Activated B cell treated with CpG ODN at 0.5 μM for 24 hours (primary cell): ENCODE data around the gene RAB28. TPM values are rescaled to one million over a fixed set of nuclear protein-coding genes. Genes with fewer than 3 reads are reported as not detected.

Experiments
- ATAC-seq: fragments of 200-7000 bp; cut with Tn5 transposase; one replicate; pipeline ENCODE4 v1.10.0; 2021; ENCODE audit warnings: low read depth, mild to moderate bottlenecking, moderate library complexity
- CTCF ChIA-PET: fragments of 350-600 bp; sonication (Branson Sonifier 250); formaldehyde crosslinking; loops from one replicate; lab custom pipeline; 2021; ENCODE audit warnings: antibody characterized with exemption; lab: Charles Lee
- POLR2A ChIA-PET: fragments of 350-600 bp; sonication (Branson Sonifier 250); formaldehyde crosslinking; loops from one replicate; lab custom pipeline; 2021; ENCODE audit warnings: antibody characterized with exemption; lab: Charles Lee
- DNase-seq: peaks from one replicate; pipeline ENCODE4 v3.0.0; 2022
- H3K27ac Mint-ChIP-seq: one replicate; pipeline ENCODE4 v1.8.0; 2020; ENCODE audit warnings: mixed read lengths
- H3K27me3 Mint-ChIP-seq: one replicate; pipeline ENCODE4 v1.8.0; 2021; ENCODE audit warnings: mixed read lengths
- H3K36me3 Mint-ChIP-seq: one replicate; pipeline ENCODE4 v1.8.0; 2021; ENCODE audit warnings: low read depth, mixed read lengths
- H3K4me1 Mint-ChIP-seq: one replicate; pipeline ENCODE4 v1.8.0; 2021; ENCODE audit warnings: mixed read lengths
- H3K4me3 Mint-ChIP-seq: one replicate; pipeline ENCODE4 v1.8.0; 2020; ENCODE audit warnings: mild to moderate bottlenecking, mixed read lengths
- H3K9me3 Mint-ChIP-seq: one replicate; pipeline ENCODE4 v1.8.0; 2020; ENCODE audit warnings: mixed read lengths
- intact Hi-C: fragments of 100-400 bp; cut with micrococcal nuclease; formaldehyde crosslinking; loops from one replicate; pipeline ENCODE4 v1.15.1; 2024
- total RNA-seq: library from RNA; stranded (reverse); gene quantifications from 2 replicates; pipeline ENCODE4 v1.2.3, GENCODE V29; 2022
- TF ChIP-seq, protein P1 (sequence below): fragments of 200-600 bp; IDR thresholded peaks from one replicate; pipeline ENCODE4 v1.8.0; 2022; ENCODE audit warnings: antibody characterized with exemption, mild to moderate bottlenecking

RAB28 gene
- total RNA-seq, 1 donor from 2014 or later: 16.9 TPM

DNA sequence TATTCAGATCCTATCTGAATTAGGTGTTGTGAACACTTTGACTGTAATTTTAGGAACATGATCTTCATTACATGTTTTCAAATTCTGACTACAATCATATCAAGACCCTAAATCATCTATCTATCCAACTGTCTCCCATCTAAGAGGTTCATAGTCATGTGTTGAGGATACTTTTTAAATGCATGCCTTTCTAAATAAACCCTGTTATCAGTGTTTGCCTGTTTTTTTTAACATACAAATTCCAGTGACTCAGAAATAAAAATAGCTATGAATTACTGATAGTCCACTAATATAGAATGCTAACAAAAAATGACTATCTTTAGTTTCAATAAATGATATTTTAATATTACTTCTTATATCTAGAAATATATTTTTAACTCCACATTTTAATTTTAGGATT is 8.0 kb downstream of the RAB28 start:
- TF ChIP-seq, protein P1, sequence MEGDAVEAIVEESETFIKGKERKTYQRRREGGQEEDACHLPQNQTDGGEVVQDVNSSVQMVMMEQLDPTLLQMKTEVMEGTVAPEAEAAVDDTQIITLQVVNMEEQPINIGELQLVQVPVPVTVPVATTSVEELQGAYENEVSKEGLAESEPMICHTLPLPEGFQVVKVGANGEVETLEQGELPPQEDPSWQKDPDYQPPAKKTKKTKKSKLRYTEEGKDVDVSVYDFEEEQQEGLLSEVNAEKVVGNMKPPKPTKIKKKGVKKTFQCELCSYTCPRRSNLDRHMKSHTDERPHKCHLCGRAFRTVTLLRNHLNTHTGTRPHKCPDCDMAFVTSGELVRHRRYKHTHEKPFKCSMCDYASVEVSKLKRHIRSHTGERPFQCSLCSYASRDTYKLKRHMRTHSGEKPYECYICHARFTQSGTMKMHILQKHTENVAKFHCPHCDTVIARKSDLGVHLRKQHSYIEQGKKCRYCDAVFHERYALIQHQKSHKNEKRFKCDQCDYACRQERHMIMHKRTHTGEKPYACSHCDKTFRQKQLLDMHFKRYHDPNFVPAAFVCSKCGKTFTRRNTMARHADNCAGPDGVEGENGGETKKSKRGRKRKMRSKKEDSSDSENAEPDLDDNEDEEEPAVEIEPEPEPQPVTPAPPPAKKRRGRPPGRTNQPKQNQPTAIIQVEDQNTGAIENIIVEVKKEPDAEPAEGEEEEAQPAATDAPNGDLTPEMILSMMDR: no peak
- Mint-ChIP-seq H3K4me3 (no peak overlapping the region), H3K9me3 (no peaks in the 10 kb centered on the region), H3K36me3 (peaks cover 20% of the 10 kb centered on the region), H3K4me1 (no peaks in the 10 kb centered on the region), H3K27me3 (no peaks in the 10 kb centered on the region), H3K27ac (no peak overlapping the region)
- intact Hi-C loops: no loop called here
- ATAC-seq (no peak), DNase-seq (no peak)
- CTCF ChIA-PET: no interaction called here
- POLR2A ChIA-PET: no interaction called here

DNA sequence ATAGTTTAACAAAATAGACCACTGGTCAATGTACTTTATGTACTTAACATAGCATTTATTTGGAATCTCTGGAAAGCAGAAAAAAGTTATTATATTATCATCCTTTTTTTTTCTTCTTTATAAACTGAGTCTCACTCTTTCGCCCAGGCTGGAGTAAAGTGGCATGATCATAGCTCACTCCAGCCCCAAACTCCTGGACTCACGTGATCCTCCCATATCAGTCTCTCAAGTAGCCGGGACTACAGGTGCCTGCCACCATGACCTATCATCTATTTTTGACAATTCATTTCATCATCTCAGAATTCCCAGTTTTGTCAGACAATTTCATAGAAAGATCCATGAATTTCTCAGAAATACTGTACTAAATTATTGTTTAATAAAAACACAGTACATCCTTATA is 12.7 kb downstream of the RAB28 start:
- Mint-ChIP-seq H3K4me3 (no peak overlapping the region), H3K4me1 (peaks cover 4% of the 10 kb centered on the region), H3K27me3 (no peaks in the 10 kb centered on the region), H3K36me3 (peaks cover 21% of the 10 kb centered on the region), H3K9me3 (no peaks in the 10 kb centered on the region), H3K27ac (no peak overlapping the region)
- DNase-seq: no peak
- ChIA-PET CTCF (no interaction called here), POLR2A (no interaction called here)
- TF ChIP-seq, protein P1: no peak
- intact Hi-C loops: no loop called here
- no peak for ATAC-seq

DNA sequence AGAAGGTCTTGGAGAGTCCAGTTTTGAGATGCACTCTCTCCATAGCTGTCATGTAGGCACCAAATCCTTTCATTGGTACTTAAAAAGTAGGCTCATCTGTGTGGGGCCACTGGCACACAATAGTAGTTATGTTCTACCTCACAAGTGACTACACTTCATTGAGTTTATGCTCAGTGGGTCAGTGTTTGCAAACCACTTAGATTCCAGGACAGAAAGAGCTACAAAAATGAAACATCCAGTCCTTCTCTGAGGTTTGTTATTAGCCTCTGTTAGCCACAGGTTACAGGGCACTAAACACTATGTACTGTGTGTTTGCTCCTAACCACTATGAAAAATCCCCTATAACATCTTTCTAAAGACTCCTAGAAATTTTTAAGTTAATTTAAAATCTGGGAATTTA is 13.8 kb downstream of the RAB28 start:
- DNase-seq (no peak), ATAC-seq (no peak)
- TF ChIP-seq, protein P1: no peak
- no peaks in the 10 kb centered on the region for H3K9me3 Mint-ChIP-seq
- CTCF ChIA-PET: no interaction called here
- H3K27me3 Mint-ChIP-seq: no peaks in the 10 kb centered on the region
- POLR2A ChIA-PET: no interaction called here
- H3K4me3 Mint-ChIP-seq: no peak overlapping the region
- H3K36me3 Mint-ChIP-seq: peaks cover 29% of the 10 kb centered on the region
- intact Hi-C loops: no loop called here
- H3K27ac Mint-ChIP-seq: no peak overlapping the region
- peaks cover 4% of the 10 kb centered on the region for H3K4me1 Mint-ChIP-seq

DNA sequence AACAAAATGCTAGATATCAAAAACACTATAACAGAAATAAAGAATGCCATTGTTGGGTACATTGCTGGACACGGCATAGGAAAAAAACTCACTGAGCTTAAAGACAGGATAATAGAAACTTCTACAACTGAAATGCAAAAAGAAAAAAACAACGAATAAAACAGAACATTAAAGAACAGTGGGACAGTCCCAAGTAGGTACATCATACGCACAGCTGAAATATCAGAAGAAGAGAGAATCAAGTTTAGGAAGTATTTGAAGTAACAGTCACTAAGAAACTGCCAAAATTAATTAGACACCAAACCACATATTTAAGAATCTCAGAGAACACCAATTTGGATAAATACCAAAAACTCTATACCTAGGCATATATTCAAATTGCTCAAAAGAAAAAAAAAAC is 19.2 kb downstream of the RAB28 start:
- ATAC-seq (no peak), DNase-seq (no peak)
- Mint-ChIP-seq H3K36me3 (peaks cover 39% of the 10 kb centered on the region), H3K9me3 (peaks cover 4% of the 10 kb centered on the region), H3K27ac (no peak overlapping the region), H3K27me3 (no peaks in the 10 kb centered on the region), H3K4me3 (no peak overlapping the region), H3K4me1 (peaks cover 7% of the 10 kb centered on the region)
- TF ChIP-seq, protein P1: no peak
- ChIA-PET POLR2A (no interaction called here), CTCF (no interaction called here)
- intact Hi-C loops: no loop called here

DNA sequence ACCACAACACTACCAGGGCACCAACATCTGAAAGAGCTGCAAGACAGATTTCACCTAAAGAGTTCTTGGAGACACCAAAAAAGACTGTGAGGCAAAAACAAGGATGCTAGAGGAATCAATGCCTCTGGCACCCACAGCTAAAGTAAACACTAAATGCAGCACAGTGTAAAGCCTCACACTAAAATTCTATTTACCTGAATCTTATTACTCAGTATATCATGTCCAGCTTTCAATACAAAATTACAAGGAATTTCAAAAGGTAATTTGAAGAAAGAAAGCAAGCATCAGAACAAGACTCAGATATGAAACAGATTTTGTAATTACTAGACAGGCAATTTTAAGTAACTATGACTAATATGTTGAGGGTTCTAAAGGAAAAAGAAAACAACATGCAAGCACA is 19.6 kb downstream of the RAB28 start:
- no peak for DNase-seq
- POLR2A ChIA-PET: no interaction called here
- Mint-ChIP-seq H3K4me3 (no peak overlapping the region), H3K36me3 (peaks cover 42% of the 10 kb centered on the region), H3K9me3 (peaks cover 4% of the 10 kb centered on the region), H3K27ac (no peak overlapping the region), H3K27me3 (no peaks in the 10 kb centered on the region), H3K4me1 (peaks cover 7% of the 10 kb centered on the region)
- ATAC-seq: no peak
- TF ChIP-seq, protein P1: no peak
- CTCF ChIA-PET: no interaction called here
- intact Hi-C loops: no loop called here
